GM21723 (cell line): ENCODE measurements around the gene NADK2.
"Not testable (repeated sequence)": the region's sequence is repeated elsewhere in the genome, so short reads cannot be mapped to it uniquely, and the experiment has no call there.

Experiments
- ATAC-seq: cut with Tn5 transposase; IDR thresholded peaks from one replicate; pipeline ENCODE4 v1.9.1; 2021; ENCODE audit warnings: mild to moderate bottlenecking, moderate library complexity; ENCODE audit not compliant: unreplicated experiment

NADK2 gene, protein sequence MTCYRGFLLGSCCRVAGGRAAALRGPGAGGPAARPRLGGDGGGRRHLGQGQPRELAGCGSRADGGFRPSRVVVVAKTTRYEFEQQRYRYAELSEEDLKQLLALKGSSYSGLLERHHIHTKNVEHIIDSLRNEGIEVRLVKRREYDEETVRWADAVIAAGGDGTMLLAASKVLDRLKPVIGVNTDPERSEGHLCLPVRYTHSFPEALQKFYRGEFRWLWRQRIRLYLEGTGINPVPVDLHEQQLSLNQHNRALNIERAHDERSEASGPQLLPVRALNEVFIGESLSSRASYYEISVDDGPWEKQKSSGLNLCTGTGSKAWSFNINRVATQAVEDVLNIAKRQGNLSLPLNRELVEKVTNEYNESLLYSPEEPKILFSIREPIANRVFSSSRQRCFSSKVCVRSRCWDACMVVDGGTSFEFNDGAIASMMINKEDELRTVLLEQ

DNA sequence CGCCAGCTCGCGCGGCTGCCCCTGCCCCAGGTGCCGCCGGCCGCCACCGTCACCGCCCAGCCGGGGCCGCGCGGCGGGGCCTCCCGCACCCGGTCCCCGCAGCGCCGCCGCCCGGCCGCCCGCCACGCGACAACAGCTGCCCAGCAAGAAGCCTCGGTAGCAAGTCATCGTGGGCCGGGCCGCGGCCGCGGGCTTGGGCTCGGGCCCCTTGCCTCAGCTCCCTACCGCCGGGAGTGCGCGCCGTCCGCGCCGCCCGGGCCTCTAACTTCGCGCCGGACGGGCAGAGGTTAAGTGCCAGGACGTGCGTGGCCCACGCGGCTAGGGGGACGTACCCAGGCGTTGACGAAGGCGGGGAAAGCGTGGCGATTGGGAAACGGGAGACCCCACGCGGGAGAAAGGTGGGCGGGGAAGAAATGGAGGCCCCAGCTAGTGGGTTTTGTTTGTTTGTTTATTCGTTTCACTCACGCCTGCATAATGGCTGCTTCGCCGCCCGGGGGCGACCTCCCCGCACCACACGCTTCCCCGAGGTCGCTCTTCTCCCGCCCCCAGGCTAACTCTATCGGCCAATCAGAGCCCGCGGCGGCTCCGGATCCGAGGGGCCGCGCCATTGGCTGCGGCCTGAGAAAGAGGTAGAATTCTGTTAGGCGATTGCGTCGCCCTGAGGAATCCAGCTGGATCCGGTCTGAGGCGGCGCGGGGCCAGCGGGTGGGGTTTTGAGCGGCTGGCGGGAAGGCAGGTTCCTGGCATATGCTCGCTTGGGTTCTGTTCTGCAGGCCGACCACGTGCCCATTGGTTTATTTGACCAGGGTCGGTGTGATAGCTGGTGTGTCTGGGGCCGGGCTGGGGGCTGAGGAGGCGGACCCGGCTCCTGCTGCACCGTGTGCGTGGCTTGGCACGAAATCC is at the start of gene NADK2:
Gene NADK2, minus strand, starts transcription at position 295 of the 903 bp plus-strand sequence. Its CDS starts 127 bp downstream, at position 168.
- peak; percentile 89 for ATAC-seq

DNA sequence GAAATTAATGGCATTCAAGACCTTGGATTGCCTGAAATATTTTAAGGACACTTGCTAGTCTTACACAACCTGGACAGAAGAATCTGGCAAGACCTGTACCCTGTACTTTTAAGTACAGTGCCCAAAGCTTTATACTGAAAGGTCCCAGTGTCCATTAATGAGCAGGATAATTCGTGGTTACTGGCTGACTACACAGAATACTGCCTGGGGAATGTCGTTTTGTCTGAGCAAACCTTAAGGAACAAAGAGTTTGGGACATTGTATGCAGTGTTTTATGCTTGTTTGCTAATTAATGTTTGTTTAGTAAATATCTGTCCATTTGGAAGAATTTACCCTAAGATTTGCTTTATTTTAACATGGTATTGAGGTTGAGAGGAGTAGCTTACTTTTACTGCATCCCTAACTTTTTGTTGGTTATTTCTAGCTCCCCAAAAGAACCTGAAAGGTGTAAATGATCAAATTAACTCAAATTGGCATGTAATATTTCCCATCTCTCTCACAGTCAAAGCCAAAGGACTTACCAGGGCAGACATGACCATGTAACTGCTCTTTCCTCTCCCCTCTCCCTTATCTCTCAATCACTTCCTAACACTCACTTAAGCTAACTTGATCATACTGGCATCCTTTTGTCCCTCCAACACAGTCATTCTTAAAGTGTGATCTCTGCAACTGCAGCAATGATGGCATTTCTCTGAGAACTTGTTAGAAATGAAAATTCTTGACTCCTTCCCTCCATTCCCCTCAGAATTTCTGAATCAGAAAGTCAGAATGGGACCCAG is 44.3 kb upstream of the NADK2 start:
- ATAC-seq = no peak

DNA sequence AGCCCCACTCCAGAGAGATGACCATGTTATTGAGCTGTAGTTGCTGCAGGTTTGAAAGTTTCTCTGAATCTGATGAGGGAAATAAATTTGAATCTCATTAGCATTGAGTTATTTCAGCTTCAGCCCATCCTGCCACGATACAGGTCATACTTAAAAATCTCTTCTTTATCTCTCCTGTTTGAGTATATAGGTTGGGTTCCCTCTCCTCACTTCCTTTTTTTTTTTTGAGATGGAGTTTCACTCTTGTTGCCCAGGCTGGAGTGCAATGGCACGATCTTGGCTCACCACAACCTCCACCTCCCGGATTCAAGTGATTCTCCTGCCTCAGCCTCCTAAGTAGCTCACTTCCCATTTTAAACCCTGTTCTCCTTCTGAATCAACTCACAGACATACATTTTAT is 42.0 kb upstream of the NADK2 start:
- not testable (repeated sequence) for ATAC-seq

DNA sequence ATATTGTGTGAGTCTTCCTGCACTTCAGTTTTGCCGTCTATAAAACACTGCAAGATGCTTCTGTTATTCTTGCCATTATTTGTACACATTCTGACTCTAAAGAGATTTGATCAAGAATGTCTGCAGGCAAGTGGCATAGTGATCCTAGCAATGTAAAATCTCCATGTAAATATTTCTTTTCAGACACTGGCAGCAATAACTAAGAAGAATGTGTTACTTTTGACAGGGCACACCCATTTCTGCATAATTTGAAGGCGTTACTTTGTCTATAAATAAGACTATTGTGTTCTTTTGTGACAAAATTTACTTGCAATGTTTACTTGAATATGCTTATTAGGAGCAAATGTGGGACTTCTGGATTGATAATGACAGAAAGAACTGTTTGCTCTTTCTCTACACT is 39.9 kb upstream of the NADK2 start:
- no peak for ATAC-seq

DNA sequence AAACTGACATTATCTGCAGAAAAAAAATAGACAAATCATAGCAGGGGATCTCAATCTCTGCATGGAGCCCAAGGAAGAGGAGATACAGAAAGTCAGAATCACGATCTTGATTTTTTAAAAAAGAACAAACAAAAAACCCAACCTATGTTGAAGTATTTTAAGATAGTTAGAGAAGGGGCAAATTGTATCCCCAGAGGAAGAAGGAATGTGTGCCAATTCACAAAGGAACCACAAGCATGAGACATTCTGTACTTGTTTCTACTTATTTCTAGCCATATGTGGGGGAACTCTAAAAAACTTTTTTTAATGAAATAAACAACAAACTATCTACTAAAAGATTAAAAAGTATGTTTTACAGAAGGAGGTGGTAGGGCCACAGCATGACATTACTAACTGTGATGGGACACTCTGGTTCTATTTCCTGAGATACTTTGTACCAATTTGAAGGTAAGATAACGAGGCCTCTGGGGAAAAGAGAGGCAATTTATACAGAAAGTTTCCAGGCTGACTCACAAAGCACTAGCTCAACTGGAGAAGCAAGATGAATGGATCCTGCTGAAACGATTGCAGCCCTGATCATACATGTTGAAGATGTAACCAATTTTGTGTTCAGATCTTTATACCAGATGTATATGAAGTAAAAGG is 37.5 kb upstream of the NADK2 start:
- no peak for ATAC-seq

DNA sequence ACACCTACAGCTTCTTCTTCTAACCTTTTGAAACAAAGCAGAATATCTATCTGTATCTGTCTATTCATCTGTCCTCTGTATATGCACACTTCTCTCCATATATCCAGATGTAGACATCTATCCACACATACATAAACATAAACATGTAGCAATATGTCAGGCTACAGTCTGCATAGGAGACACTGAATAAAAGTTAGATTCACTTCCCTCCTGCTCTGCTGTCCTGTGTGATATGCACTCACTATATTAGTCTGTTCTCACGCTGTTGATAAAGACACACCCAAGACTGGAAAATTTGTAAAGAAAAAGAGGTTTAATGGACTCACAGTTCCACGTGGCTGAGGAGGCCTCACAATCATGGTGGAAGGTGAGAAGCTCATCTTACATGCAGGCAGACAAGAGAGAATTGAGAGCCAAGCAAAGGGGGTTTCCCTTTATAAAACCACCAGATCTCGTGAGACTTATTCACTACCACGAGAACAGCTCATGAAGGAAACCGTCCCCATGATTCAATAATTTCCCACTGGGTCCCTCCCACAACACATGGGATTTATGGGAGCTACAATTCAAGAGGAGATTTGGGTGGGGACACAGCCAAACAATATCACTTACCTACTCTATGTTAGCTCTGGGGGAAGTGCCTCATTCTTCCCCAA is 35.9 kb upstream of the NADK2 start:
- no peak for ATAC-seq

DNA sequence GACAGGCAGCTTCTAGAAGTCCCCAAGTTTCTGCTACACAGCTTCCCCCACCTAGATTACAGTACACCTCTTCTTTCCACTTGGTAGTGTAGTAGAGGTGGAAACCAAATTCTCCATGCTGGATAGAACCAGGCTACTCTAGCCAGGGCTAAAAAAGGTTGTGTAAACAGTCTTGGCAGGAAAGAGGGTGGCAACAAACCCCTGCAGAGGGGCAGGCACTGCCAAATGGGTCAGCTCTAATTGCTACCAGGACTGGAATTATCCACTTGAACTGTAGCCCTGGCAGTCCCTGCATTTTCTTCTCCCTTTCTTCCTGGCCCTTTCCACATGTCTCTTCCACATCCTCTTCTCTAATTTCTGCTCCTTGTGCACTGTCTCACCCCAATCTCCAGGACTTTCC is 35.1 kb upstream of the NADK2 start:
- no peak for ATAC-seq

DNA sequence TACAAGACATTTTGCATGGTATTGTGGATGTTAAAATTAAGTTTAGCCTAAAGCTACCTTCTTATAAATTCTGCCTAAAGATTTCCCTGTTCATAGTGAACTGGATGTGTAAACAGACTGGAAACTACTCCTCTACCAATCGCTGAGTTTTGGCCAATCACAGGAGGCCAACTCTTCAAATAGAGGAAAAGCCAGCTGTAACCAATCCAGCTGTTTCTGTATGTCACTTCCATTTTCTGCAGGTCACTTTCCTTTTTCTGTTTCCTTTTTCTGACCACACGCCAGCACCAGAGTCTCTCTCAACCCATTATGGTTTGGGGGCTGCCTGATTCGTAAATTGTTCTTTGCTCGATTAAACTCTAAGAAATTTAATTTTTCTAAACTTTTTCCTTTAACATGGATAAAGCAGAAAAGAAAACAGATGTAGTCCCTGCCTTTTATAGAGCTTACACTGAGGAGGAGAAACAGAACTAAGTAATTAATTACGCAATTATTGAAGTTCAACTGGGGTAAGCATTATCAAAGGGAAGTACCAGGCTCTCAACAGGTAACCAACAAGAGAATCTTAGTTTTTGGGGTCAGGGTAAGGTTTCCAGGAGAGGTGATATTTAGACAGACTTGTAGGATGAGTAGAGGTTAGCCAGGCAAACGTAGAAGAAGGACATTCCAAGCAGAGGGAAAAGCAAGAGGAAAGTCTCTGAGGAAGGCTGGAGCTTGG is 32.2 kb upstream of the NADK2 start:
- no peak for ATAC-seq

DNA sequence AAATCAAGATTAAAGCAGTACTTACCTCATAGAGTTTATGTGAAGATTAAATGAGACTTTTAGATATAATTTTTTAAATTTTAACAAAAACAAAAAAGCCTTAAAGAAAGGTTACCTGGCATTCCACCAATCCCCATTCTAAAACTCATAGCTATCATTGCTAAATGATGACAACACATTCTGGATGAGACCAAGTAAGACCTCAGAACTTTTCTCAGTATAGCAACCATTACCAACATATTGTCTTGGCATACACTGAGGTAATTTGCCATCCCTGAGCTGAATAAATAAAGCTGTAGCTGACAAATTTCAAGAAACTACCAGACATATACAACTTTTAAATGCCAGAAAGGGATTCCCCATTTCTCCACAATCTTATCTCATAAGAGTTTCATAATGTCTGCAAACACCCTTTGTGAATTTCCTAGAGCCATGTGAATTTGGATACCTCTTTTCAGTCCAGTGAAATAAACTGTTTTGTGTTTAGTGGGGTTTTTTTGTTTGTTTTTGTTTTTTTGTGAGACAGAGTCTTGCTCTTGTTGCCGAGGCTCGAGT is 30.5 kb upstream of the NADK2 start:
- ATAC-seq = no peak

DNA sequence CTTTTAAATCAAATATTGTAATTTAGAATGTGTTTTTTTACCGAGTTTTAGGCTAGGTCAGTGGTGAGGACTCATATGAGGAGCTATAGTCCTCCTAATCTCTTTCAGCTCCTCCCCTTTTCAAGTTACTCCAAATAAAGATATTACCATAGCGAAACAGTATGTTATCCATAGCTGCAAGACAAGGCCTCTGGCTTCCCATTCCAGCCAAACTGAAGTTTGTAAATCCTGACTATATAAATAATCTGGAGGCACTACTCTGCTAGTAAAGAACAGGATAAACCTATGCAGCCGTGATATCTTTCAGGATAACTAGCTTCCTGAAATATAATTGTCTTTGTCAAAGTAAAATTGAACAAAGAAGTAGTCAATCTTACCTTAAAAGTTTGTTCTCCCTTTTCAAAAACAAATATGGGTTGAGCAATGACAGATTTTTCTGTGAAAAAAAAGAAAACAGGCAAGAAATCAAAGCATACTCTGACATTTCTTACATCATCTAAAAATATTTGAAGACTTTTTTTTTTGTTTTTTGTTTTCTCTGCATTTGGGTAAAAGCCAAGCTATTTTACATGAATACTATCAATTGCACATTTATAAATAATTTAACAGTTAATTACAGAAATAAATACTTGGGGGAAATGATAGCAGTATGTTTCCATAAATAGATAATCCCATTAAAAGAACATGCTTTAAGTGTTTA is 29.3 kb upstream of the NADK2 start:
- no peak for ATAC-seq

DNA sequence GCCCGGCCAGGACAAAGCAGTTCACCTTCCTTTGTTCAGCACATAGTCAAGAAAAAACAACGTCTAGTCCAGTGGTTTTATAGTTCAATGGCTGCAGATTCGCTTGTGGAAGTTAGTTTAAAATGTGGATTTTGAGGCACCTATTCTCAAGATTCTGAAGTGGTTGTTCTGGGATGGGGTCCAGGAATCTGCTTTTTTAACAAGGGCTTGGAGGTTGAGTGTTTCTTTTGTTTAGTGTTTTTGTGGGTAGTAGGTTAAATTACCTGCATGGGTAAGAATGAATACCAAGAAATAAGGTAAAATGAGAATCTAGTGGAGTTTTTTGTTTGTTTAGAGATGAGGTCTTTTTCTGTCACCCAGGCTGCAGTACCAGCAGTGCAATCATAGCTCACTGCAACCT is 28.4 kb upstream of the NADK2 start:
- ATAC-seq = no peak

DNA sequence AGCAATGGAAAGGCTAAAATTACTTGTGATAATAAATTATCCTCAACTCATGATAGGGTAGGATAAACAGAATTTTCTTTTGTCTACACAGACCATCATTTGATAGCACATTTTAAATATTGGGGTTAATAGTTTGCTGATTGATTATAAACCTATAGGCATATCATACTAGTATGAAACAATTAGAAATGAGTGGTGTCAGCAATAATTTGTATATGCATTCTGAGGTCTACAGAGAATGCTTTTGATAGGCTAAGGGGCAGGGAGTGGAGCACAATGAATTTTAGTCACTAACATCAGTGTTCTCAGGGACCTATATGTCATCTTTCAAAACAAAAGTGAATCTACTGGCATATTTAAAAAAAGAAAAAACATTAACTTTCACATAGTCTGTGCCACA is 27.8 kb upstream of the NADK2 start:
- ATAC-seq = no peak

DNA sequence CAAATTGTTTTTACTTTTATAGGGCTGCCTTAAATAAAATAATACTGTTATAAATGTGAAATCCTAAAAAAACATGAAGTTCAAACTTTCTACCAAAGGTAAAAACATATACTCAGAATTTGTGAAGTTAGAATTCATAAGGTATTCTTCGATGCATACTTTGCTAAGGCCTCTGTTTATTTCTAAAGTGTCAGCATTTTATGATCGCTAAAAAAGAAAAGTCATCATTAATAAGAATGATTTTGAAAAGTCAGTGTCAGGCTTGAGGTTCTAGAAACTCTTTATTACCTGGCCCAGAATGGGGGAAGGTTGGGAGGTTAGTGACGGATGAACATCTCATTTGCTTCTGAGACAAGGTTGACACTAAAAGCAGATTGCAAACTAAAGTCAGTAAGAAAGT is 26.2 kb upstream of the NADK2 start:
- no peak for ATAC-seq

DNA sequence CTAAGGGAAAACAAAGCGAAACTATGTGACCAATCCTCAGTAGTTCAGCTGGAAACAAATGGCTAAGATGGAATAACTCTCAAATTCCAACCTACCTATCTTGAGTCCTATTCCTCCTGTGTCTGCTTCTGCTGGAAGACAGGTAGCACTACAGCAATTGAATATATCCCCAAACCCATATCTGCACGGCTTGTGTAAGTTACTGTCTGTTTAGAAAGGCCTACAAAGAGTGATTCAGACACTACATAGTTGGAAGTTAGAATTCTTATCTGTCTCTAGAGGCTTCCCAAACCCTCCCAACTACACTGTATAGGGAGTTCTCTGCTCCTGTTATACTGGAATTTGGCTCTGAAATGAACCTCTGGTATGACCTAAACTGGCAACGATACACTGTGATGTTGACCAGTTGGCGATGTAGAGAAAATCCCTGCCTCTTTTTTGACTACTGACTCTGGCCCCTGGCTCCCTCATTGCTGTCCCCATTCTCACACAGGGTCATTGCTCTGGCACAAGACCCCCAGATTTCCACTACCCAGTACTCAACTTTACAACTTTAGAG is 22.6 kb upstream of the NADK2 start:
- no peak for ATAC-seq

DNA sequence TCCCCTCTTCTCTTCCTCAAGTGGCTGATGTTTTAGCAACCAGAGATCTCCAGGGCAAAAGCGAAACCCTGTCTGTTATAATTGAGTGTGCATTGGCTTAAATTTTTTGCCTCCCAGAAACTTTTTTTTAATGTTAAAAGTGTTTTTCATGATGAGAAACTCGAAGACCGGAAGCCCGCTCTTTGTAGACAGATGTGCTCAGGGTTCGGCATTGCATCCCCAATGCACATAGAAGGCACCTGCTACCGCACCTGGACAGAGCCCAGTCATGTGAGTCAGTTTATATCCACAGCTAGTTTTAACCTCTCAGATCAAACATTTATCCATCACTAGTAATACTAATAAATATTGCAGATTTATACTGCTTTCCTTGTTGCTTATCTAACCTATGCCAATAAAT is 19.5 kb upstream of the NADK2 start:
- ATAC-seq = no peak

DNA sequence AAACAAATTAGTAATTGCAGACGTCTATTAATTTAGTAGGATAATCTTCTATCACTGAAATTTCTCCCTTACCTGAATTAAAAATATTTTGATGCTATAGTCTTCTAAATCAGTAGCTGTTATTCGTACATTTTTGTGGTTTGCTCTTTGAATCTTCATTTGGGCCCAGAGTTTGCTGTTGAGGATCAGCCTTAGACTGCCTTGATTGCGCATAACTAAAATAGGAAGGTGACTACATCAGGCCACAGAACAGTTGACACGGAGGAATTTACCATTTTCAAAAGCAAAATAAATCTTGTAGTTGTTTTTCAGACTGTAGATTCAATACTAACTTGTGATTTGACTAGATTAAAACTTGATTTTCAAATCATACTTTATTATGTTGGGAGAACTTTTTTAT is 11.8 kb upstream of the NADK2 start:
- ATAC-seq = no peak

DNA sequence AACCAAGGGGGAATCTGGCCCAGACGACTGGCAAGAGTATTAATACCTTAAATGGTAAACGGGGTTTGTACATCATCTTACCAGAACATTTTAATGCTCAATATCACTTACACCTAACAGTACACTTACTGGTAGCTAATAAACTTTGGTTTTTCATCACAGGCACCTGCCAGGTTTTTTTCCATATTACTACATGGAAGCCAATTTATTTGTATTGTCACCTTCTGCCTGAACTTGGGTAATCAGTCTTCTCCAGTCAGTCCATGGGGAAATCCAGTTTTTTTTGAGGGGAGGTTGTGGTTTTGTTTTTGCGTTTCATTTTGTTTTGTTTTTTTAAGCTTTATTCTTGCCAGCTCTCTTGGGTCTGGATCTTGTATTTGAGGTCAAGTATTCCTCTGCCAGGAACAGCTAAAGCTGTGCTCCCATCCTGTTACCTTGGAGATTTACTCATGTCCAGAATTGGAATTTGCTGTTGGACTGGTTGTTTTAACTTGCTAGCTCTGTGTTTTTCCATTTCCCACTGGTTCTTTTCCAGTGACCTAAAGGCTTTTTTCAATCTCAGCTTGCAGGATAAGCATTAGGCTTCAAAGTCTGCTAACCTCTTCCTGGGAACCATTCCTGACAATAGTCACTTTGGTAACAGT is 11.1 kb upstream of the NADK2 start:
- no peak for ATAC-seq

DNA sequence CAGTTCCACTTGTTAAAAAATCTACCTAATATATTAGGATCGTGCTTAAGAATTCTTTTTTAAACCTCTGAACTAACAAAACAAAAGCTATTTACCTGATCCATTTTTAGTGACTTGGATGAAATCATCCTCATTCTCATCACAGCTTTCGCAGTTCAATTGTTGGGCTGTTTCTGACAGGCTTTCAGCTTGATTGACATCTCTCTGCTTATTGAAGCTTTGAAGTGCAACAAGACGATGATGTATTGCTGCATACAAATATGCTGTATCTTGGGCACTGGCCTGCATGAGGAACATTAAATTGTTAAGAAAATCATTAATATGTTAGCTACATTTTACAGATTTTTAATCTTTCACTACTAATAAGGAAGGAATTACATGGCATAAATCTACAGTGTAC is 9.5 kb upstream of the NADK2 start:
- no peak for ATAC-seq
